GM12875 (cell line): ENCODE measurements around the gene LYRM9.
"Not testable (repeated sequence)": the region's sequence is repeated elsewhere in the genome, so short reads cannot be mapped to it uniquely, and the experiment has no call there.

Source experiments
- H3K4me3 ChIP-seq: one replicate; pipeline ENCODE4 v1.5.1; 2011; ENCODE audit warnings: low read depth, low read length, control low read depth
- CTCF ChIP-seq: IDR thresholded peaks from 2 replicates; pipeline ENCODE4 v1.5.1; 2011; ENCODE audit warnings: low read depth, mild to moderate bottlenecking, control low read depth, inconsistent platforms, low read length, moderate library complexity, borderline replicate concordance; ENCODE audit not compliant: insufficient read depth

Gene LYRM9

GRCh38 chr17:27840688-27841087 is 52.5 kb downstream of the LYRM9 start:
- no peak for TF ChIP-seq CTCF

GRCh38 chr17:27840406-27840678 is 52.8 kb downstream of the LYRM9 start:
- not testable (repeated sequence) for H3K4me3 ChIP-seq

More at GRCh38 chr17:27840688-27841087, 52.5 kb downstream of the LYRM9 start:
- no peak overlapping the region for H3K4me3 ChIP-seq

GRCh38 chr17:27839571-27840405 is 53.4 kb downstream of the LYRM9 start:
- not testable (repeated sequence) for H3K4me3 ChIP-seq

- not testable (repeated sequence) for H3K4me3 ChIP-seq
These were observed 54.6 kb downstream of the LYRM9 start for GRCh38 chr17:27838607-27839006.

GRCh38 chr17:27837769-27838168 is 55.4 kb downstream of the LYRM9 start:
- H3K4me3 ChIP-seq = not testable (repeated sequence)

- no peak for TF ChIP-seq CTCF
- no peak overlapping the region for H3K4me3 ChIP-seq
These were observed 56.5 kb downstream of the LYRM9 start for GRCh38 chr17:27836651-27837050.

- no peak for TF ChIP-seq CTCF
- no peak overlapping the region for H3K4me3 ChIP-seq
These were observed 58.6 kb downstream of the LYRM9 start for GRCh38 chr17:27834571-27834970.

GRCh38 chr17:27832831-27833230 is 60.3 kb downstream of the LYRM9 start:
- no peak overlapping the region for H3K4me3 ChIP-seq
- no peak for TF ChIP-seq CTCF

GRCh38 chr17:27829888-27830287 is 63.3 kb downstream of the LYRM9 start:
- not testable (repeated sequence) for H3K4me3 ChIP-seq

- H3K4me3 ChIP-seq = not testable (repeated sequence)
These were observed 63.9 kb downstream of the LYRM9 start for GRCh38 chr17:27829143-27829711.
